GM18868 (cell line): ENCODE measurements around the gene TMC8.
"Not testable (repeated sequence)": the region's sequence is repeated elsewhere in the genome, so short reads cannot be mapped to it uniquely, and the experiment has no call there.

Experiments
- ATAC-seq: cut with Tn5 transposase; IDR thresholded peaks from one replicate; pipeline ENCODE4 v1.9.1; 2021; ENCODE audit warnings: mild to moderate bottlenecking, moderate library complexity; ENCODE audit not compliant: unreplicated experiment

The TMC8 gene

GRCh38 chr17:78133179-78133951, 2.8 kb downstream of the TMC8 start:
- ATAC-seq = no peak

DNA sequence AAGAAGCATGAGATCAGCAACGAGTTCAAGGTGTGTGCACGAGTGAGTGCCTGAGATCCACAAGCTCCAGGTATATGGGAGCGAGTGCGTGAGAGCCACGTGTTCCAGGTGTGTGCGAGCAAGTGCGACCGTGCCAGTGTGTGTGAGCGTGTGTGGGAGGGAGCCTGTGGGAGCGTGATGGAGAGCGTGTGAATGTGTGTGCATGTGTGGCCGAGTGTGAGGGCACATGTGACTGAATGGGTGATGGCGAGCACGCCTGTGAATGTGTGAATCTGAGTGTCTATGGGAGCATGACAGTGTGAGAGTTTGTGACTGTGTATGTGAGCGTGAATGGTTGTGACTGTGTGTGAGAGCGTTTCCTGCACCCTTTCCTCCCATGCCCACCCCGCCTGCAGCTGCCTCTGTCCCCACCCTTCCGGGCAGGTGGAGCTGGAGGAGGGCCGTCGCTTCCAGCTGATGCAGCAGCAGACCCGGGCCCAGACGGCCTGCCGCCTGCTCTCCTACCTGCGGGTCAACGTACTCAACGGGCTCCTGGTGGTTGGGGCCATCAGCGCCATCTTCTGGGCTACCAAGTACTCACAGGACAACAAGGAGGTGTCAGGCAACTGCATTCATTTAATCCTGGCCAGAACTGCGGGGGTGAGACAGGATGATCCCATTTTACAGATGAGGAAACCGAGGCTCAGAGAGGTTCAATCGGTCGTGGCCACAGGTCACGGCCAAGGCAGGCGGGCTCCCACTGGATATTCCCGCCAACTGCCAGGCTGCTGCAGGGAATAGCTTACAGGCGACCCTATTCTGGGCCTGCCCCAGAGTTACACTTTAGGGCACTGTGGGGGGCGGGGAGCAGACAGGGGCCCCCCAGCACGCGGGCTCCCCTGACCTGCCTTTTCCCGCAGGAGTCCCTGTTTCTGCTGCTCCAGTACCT, 3.7 kb downstream of the TMC8 start:
- ATAC-seq = no peak

GRCh38 chr17:78134899-78135385, 4.4 kb downstream of the TMC8 start:
- ATAC-seq = no peak

GRCh38 chr17:78135858-78136500, 5.4 kb downstream of the TMC8 start:
- ATAC-seq = no peak

- ATAC-seq = no peak
These were observed 7.0 kb downstream of the TMC8 start for GRCh38 chr17:78137392-78138203.

DNA sequence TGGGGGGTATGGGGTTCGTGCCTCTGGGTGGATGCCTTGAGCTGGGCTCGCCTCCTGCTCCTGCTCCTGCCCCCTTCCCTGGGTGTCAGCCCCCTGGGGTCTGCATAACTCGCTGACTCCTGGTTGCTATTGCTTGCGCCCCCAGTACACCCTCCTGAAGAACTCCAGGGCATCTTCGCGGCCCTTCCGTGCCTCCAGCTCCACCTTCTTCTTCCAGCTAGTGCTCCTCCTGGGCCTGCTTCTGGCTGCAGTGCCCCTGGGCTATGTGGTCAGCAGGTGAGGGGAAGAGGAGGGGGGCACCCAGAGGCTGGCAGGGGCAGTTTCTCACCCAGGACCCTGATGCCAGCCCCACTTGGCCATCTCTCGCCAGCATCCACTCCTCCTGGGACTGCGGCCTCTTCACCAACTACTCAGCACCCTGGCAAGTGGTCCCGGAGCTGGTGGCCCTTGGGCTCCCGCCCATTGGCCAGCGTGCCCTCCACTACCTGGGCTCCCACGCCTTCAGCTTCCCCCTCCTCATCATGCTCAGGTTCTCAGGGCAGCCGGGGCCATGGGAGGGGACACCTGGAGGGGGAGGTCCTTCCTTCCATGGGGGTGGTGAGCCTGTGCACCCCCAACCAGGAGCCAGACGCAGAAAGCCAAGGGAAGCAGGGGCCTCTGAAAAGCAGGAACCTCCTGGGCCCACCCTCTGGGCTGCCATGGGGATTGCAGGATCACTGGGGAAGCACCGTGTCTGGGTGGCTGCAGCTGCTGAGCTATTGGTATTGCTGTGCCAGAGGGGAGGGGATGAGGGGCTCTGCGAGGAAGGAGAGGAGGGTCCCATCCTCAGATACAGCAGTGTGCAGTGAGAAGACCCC, 7.9 kb downstream of the TMC8 start:
- no peak for ATAC-seq

- not testable (repeated sequence) for ATAC-seq
These were observed 9.2 kb downstream of the TMC8 start for GRCh38 chr17:78139861-78140168.

DNA sequence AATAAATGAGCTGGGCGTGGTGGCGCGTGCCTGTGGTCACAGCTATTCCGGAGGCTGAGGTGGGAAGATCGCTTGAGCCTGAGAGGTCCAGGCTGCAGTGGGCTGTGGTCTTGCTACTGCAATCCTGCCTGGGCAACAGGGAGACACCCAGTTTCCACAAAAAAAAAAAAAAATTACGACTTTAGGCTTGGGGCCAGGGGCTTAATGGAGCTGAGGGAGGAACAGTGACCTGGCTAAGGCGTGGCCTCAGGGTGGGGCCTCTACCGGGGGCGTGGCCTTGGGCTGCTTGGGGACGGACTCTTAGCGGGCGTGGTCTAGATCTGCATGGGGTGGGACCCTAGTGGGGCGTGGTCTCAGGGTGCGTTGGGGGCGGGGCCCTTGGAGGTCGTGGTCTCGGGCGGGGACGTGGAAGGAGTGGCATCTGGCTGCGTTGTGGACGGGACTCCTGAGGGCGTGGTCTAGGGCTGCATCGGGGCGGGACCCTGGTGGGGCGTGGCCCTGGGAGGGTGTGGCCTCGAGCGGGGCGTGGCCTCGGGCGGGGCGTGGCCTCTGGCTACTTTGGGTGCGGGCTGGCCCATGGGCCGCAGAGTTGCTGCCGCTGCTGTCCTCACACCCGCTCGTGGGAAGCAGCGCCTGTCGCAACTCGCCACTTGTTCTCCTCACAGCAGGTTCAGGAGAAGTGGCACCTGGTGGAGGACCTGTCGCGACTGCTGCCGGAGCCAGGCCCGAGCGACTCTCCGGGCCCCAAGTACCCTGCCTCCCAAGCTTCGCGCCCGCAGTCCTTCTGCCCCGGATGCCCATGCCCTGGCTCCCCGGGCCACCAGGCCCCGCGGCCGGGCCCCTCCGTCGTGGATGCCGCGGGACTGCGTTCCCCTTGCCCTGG, 9.8 kb downstream of the TMC8 start:
- ATAC-seq = peak; percentile 71

- no peak for ATAC-seq
These were observed 11.0 kb downstream of the TMC8 start for GRCh38 chr17:78141437-78142118.

GRCh38 chr17:78142119-78142861, 11.7 kb downstream of the TMC8 start:
- ATAC-seq = no peak

DNA sequence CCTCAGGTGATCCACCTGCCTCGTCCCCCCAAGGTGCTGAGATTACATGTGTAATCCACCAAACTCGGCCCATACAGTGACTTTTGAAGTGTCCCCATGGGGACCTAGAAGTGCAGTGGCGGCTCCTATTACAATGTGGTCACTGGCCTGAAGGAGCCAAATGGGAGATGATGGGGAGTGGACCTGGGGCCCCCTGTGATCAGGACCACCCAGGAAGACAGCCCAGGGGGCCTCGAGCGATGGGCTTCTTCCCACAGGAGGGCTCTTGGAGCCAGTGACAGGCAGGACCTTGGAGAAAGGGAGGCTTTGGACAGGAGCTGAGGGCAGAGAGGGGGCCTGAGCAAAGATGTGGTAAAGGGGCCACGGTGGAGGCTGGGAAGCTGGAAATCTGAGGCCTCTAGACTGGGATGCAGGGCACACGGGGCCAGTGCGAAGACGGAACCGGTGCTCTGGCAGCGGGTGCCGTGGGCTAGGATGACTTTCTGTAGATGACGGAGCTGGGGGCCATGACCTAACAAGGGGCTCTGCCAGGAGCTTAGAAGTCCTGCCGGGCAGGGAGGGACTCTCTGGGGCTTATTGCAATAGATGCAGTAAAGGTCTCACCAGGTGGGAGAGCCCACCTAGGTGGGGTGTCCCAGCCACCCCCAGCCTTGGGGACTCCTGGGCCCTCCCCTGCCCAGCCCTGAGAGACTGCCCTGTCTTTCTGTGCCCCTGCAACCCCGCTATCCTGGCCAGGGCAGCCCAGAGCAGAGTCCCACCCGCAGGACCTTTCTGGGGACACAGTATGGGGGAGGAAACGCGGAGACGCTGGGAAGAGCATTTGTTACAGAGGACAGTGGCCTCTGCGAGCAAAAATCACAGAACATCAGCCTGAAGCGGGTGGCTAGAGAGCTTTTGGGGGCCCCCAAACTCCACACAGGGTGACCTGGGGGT, 12.9 kb downstream of the TMC8 start:
- no peak for ATAC-seq

DNA sequence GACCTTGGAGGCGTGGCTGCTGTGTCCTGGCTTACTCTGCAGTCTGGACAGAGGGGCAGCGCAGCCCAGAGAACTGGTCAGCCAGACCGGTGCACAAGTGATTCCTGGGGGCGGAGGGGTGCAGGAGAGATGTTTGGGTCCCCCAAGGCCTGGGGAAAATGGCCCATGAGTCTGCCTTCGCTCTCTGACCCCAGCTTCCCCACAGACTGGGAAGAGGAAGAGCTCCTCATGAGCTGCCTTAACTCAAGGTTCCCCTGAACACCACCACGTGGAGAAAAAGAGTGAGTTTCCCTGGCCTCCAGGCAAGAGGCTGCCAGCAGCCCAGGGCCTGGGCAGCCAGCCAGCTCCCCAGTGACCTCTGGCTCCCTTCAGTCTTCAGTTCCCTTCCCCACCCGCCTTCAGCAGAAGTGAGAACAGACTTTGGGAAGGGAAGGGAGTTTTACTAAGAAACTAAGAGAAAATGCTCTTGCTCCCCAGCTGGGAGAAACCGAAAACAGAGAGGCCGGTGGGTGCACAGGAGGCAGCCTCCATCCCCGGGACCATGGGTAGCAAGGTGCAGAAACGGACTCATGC, 13.7 kb downstream of the TMC8 start:
- ATAC-seq = no peak

DNA sequence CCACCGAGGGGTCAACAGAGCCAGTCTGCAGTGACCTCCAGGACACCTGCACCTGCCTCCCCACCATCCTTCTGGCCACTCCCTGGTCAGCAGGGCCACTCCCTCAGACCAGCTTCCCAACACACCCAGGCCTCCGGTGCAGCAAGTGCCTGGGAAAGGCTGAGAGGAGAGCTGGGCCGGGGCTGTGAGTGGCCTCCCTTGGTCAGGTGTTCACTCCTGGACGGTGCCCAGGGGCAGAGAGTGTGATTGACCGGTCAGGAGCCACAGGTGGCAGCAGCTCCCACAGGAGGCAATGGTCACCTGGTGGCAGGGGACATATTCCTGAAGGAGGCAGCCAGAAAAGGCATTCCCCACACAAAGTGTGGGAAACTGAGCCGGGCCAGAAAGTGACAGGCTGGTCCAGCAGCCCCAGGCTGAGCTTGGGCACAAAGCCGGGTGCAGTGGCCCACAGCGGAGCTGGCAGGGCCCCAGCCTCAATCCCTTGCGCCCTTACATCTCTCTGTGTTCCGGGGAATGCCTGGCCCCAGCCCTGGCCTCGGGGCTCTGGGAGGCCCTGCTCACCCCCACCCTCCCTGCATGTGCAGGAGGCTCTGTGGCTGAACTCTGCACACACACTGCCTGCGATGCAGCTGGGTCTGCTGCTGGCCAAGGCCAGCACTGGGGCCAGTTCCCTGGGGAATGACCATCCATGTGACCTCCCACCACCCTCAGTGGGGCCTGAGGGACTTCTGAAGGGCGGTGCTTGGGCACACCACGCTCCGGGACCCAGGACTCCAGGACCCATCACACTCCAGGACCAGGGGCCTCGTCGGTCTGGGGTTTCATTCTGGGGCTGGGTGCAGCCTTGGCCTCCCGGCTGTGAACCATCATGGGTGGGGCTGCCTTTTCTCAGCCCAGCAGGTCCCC, 14.4 kb downstream of the TMC8 start:
- no peak for ATAC-seq

- ATAC-seq = no peak
These were observed 15.9 kb downstream of the TMC8 start for GRCh38 chr17:78146471-78146869.

DNA sequence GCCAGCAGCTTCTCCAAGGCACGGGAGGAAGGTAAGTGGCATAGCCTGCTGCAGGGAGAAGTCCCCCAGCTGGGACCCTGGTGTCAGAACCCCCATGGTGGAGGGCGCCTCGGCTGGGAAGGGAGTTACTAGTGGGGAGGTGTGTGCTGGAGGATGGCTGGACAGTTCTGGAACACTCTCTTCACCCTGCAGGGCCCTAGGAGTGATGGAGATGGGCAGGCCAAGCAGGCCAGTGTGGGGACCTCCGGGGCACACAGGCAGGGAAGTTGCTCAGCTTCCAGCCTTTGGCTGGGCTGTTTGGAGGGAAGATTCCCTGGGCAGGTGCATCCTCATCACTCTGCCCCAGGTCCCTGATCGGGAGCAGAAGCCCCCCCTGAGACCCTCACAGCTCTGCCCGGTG, 16.3 kb downstream of the TMC8 start:
- no peak for ATAC-seq
